Endothelial cell of umbilical vein (primary cell): Measurements from ENCODE around the gene PCDH20. TPM values are rescaled to one million over a fixed set of nuclear protein-coding genes. Genes with fewer than 3 reads are reported as not detected.

Experiments
- BruUV-seq: library from RNA; stranded (reverse); fragments of 400-500 nt; replicated peaks from 2 replicates; lab custom pipeline; 2021; lab: Mats Ljungman, UMichigan
- CTCF ChIA-PET: fragments of 300-600, 350-600 bp; sonication (Branson Sonifier 250); formaldehyde crosslinking; loops from one replicate; lab custom pipeline; 2021; ENCODE audit warnings: antibody characterized with exemption, inconsistent platforms; lab: Charles Lee
- POLR2A ChIA-PET: fragments of 300-600, 350-600 bp; sonication (Branson Sonifier 250); formaldehyde crosslinking; loops from one replicate; lab custom pipeline; 2021; ENCODE audit warnings: antibody characterized with exemption, inconsistent platforms; lab: Charles Lee
- DNase-seq: peaks from one replicate; pipeline ENCODE4 v3.0.0-alpha.2; 2011; ENCODE audit warnings: low read depth, low spot score
- FAIRE-seq: peaks from 2 replicates; lab custom pipeline; 2011; peaks lifted over from hg19 to GRCh38; lab: Jason Lieb, UNC
- H2AFZ ChIP-seq: 2 replicates; pipeline ENCODE4 v1.6.0; 2012; ENCODE audit warnings: low read depth, low read length, control low read depth, inconsistent platforms
- H3K27ac ChIP-seq: 2 replicates; pipeline ENCODE4 v1.5.1; 2011; ENCODE audit warnings: low read depth, mild to moderate bottlenecking, control low read depth, low read length, moderate library complexity; ENCODE audit not compliant: insufficient read depth
- H3K27me3 ChIP-seq, 2 experiments: 2 replicates each; pipeline versions ENCODE4 v1.6.0 to v1.6.1; 2011; ENCODE audit warnings: low read length in 2 of 2, mixed read lengths in 1 of 2; ENCODE audit not compliant: control insufficient read depth in 2 of 2, insufficient read depth in 2 of 2
- H3K36me3 ChIP-seq, 2 experiments: 2 replicates in 1 of 2; 3 replicates in 1 of 2; pipeline ENCODE4 v1.5.1; 2011; ENCODE audit warnings: low read length in 2 of 2, mild to moderate bottlenecking in 1 of 2, moderate library complexity in 1 of 2; ENCODE audit not compliant: control insufficient read depth in 2 of 2, insufficient read depth in 2 of 2; ENCODE audit errors: extremely low read depth in 1 of 2
- H3K4me1 ChIP-seq: 3 replicates; pipeline ENCODE4 v1.5.1; 2011; ENCODE audit warnings: mild to moderate bottlenecking, low read length; ENCODE audit not compliant: control insufficient read depth, insufficient read depth; ENCODE audit errors: extremely low read depth
- H3K4me2 ChIP-seq: 2 replicates; pipeline ENCODE4 v1.6.1; 2011; ENCODE audit warnings: low read length, control low read depth, mixed read lengths; ENCODE audit not compliant: insufficient read depth
- H3K4me3 ChIP-seq, 3 experiments: fragments of 200-600 bp in 1 of 3; sonication (generic), shearing (Covaris generic) in 1 of 3; replicated peaks in 1 of 3; 2 replicates each; pipeline ENCODE4 v1.5.1; 2011 to 2016; ENCODE audit warnings: control low read depth in 3 of 3, low read length in 3 of 3, mild to moderate bottlenecking in 2 of 3, inconsistent platforms in 1 of 3, low read depth in 1 of 3, moderate library complexity in 1 of 3; ENCODE audit not compliant: insufficient read depth in 1 of 3
- H3K79me2 ChIP-seq: 2 replicates; pipeline ENCODE4 v1.6.0; 2012; ENCODE audit warnings: low read length, inconsistent platforms; ENCODE audit not compliant: control insufficient read depth, insufficient read depth
- H3K9ac ChIP-seq: replicated peaks from 2 replicates; pipeline ENCODE3; 2011; ENCODE audit warnings: low read length, control low read depth; ENCODE audit not compliant: insufficient read depth; ENCODE audit errors: extremely low read depth
- H3K9me1 ChIP-seq: replicated peaks from 3 replicates; pipeline ENCODE4 v1.6.0; 2011; ENCODE audit warnings: mild to moderate bottlenecking, low read length; ENCODE audit not compliant: control insufficient read depth, insufficient read depth; ENCODE audit errors: extremely low read depth
- H3K9me3 ChIP-seq: replicated peaks from 2 replicates; pipeline ENCODE4 v1.5.1; 2012; ENCODE audit warnings: low read length, inconsistent platforms; ENCODE audit not compliant: control insufficient read depth, insufficient read depth
- H4K20me1 ChIP-seq: replicated peaks from 2 replicates; pipeline ENCODE3; 2011; ENCODE audit warnings: mild to moderate bottlenecking, low read length; ENCODE audit not compliant: control insufficient read depth, insufficient read depth; ENCODE audit errors: extremely low read depth
- CTCF ChIP-seq, 2 donors: IDR thresholded peaks; 1 replicate in 1 of 2; 2 replicates in 1 of 2; pipeline ENCODE4 v1.5.1; 2011; ENCODE audit warnings: low read length in 2 of 2, mild to moderate bottlenecking in 2 of 2, moderate library complexity in 2 of 2, control low read depth in 1 of 2, inconsistent platforms in 1 of 2, low read depth in 1 of 2; ENCODE audit not compliant: insufficient read depth in 1 of 2; ENCODE audit errors: extremely low read depth in 1 of 2
- EZH2 ChIP-seq: IDR thresholded peaks from 2 replicates; pipeline ENCODE4 v1.6.1; 2012; ENCODE audit warnings: borderline replicate concordance, low read depth, mild to moderate bottlenecking, moderate library complexity, low read length, inconsistent platforms; ENCODE audit not compliant: severe bottlenecking
- FOS ChIP-seq: IDR thresholded peaks from 2 replicates; pipeline ENCODE4 v1.6.1; 2011; ENCODE audit warnings: mild to moderate bottlenecking, low read length, moderate library complexity, borderline replicate concordance; ENCODE audit not compliant: insufficient read depth
- GATA2 ChIP-seq: IDR thresholded peaks from 2 replicates; pipeline ENCODE4 v1.7.0; 2011; ENCODE audit warnings: low read depth, mild to moderate bottlenecking, moderate library complexity, mixed read lengths, low read length; ENCODE audit not compliant: insufficient read length, insufficient read depth
- JUN ChIP-seq: IDR thresholded peaks from 2 replicates; pipeline ENCODE4 v1.6.1; 2011; ENCODE audit warnings: borderline replicate concordance, low read depth; ENCODE audit not compliant: insufficient read length, insufficient read depth
- MAX ChIP-seq: IDR thresholded peaks from 2 replicates; pipeline ENCODE4 v1.6.1; 2011; ENCODE audit not compliant: insufficient read depth, insufficient read length
- MYC ChIP-seq: IDR thresholded peaks from one replicate; pipeline ENCODE4 v1.6.1; 2011; ENCODE audit warnings: mild to moderate bottlenecking, low read depth, low read length
- POLR2A ChIP-seq: IDR thresholded peaks from 2 replicates; pipeline ENCODE4 v1.6.1; 2012; ENCODE audit warnings: low read depth, mild to moderate bottlenecking, control low read depth, low read length
- POLR2AphosphoS5 ChIP-seq: IDR thresholded peaks from 2 replicates; pipeline ENCODE4 v1.6.1; 2012; ENCODE audit warnings: low read depth, mild to moderate bottlenecking, control low read depth, low read length, moderate library complexity; ENCODE audit not compliant: insufficient read depth
- dilution Hi-C: fragments of 300-500 bp; cut with MboI; formaldehyde crosslinking; loops from one replicate; pipeline ENCODE4 v1.15.0; 2019; ENCODE audit warnings: low sequenced_read_pairs; ENCODE audit not compliant: extremely low pct_ligation_motif_present
- intact Hi-C: fragments of 100-400 bp; cut with micrococcal nuclease; formaldehyde crosslinking; loops from one replicate; pipeline ENCODE4 v1.10.0; 2022
- polyA plus RNA-seq, 4 experiments: library from polyadenylated mRNA; depleted of rRNA in 3 of 4; stranded (reverse) in 3 of 4; unstranded in 1 of 4; fragments of >200 nt; gene quantifications; 2 replicates each; pipeline versions ENCODE4 v1.2.1 to v1.2.3, GENCODE V29; 2011 to 2012; ENCODE audit warnings: missing spikeins in 1 of 4
- total RNA-seq: library from RNA; stranded (reverse); gene quantifications from 2 replicates; pipeline ENCODE4 v1.2.3, GENCODE V29; 2021

Gene PCDH20
- total and polyA plus RNA-seq, 2 donors (not counting 3 experiments of a cell fraction or from before 2014, with no cell fraction given), result 0.01 TPM; not detected in 1

GRCh38 chr13:61391426-61391825, 24.2 kb downstream of the PCDH20 start:
- Histone ChIP-seq H3K79me2 (no peaks in the 10 kb centered on the region), H3K9ac (no peak overlapping the region), H3K4me3 (no peak overlapping the region), H3K4me2 (no peak overlapping the region), H3K4me1 (no peaks in the 10 kb centered on the region), H4K20me1 (no peaks in the 10 kb centered on the region), H3K9me3 (no peaks in the 10 kb centered on the region), H3K27ac (no peak overlapping the region), H2AFZ (no peak overlapping the region), H3K36me3 (no peaks in the 10 kb centered on the region), H3K9me1 (no peaks in the 10 kb centered on the region), H3K27me3 (no peaks in the 10 kb centered on the region)
- ChIA-PET CTCF (no interaction called here), POLR2A (no interaction called here)
- TF ChIP-seq GATA2, result no peak
- TF ChIP-seq FOS, result no peak
- TF ChIP-seq POLR2A, result no peak
- no peak for TF ChIP-seq POLR2AphosphoS5
- no peak for TF ChIP-seq CTCF (IDR thresholded peaks at IDR 0.05; ENCODE audit: extremely low read depth in 1 of 2, insufficient read depth in 1 of 2, low read depth in 1 of 2, low read length in 2 of 2)
- TF ChIP-seq MYC, result no peak
- TF ChIP-seq MAX, result no peak
- TF ChIP-seq EZH2, result no peak
- no peak for TF ChIP-seq JUN
- FAIRE-seq, result no peak
- no peak for DNase-seq
- dilution Hi-C loops (no loop called here), intact Hi-C loops (no loop called here)
- no TSS peak for BruUV-seq
